Measurements from ENCODE around the gene CRIP3. TPM values are rescaled to one million over a fixed set of nuclear protein-coding genes. Genes with fewer than 3 reads are reported as not detected.
"Not testable (repeated sequence)": the region's sequence is repeated elsewhere in the genome, so short reads cannot be mapped to it uniquely, and the experiment has no call there.

CRIP3 gene
- total and polyA plus RNA-seq, 2 donors, result 0.61 to 11.0 TPM

GRCh38 chr6:43310624-43311023 lies 2.0 kb upstream of the CRIP3 start:
- Histone ChIP-seq H3K4me1 (ENCODE audit: control insufficient read depth in 2 of 2, insufficient read depth in 2 of 2, low read length in 2 of 2) (peaks cover 0 to 4% of the 10 kb centered on the region in 2 donors), H3K9me3 (ENCODE audit: control insufficient read depth in 2 of 2, insufficient read depth in 1 of 2, low read length in 1 of 2) (peaks cover 0 to 5% of the 10 kb centered on the region in 2 donors), H3K27ac (ENCODE audit: low read depth in 1 of 2, low read length in 1 of 2) (no peak overlapping the region), H3K36me3 (ENCODE audit: control insufficient read depth in 2 of 2, insufficient read depth in 2 of 2, low read length in 1 of 2) (no peaks in the 10 kb centered on the region), H3K27me3 (ENCODE audit: control insufficient read depth in 2 of 2, insufficient read depth in 1 of 2, low read length in 1 of 2) (peaks cover 3 to 36% of the 10 kb centered on the region in 2 donors), H3K4me3 (ENCODE audit: low read length in 2 of 2) (no peak overlapping the region)
- peak in 1 of 9 donors; percentile 16 for DNase-seq (ENCODE audit: low read depth in 6 of 9, low spot score in 9 of 9)

GRCh38 chr6:43310134-43310533 lies 1.5 kb upstream of the CRIP3 start:
- Histone ChIP-seq H3K4me1 (ENCODE audit: control insufficient read depth in 2 of 2, insufficient read depth in 2 of 2, low read length in 2 of 2) (peaks cover 0 to 4% of the 10 kb centered on the region in 2 donors), H3K27me3 (ENCODE audit: control insufficient read depth in 2 of 2, insufficient read depth in 1 of 2, low read length in 1 of 2) (peaks cover 3 to 36% of the 10 kb centered on the region in 2 donors), H3K27ac (ENCODE audit: low read depth in 1 of 2, low read length in 1 of 2) (no peak overlapping the region), H3K4me3 (ENCODE audit: low read length in 2 of 2) (no peak overlapping the region), H3K9me3 (ENCODE audit: control insufficient read depth in 2 of 2, insufficient read depth in 1 of 2, low read length in 1 of 2) (peaks cover 0 to 5% of the 10 kb centered on the region in 2 donors), H3K36me3 (ENCODE audit: control insufficient read depth in 2 of 2, insufficient read depth in 2 of 2, low read length in 1 of 2) (no peaks in the 10 kb centered on the region)
- WGBS, result over 99% methylated on average over 2 of the region's 2 CpGs
- DNase-seq (ENCODE audit: low read depth in 6 of 9, low spot score in 9 of 9), result no peak

- Histone ChIP-seq H3K4me1 (ENCODE audit: control insufficient read depth in 2 of 2, insufficient read depth in 2 of 2, low read length in 2 of 2) (peaks cover 0 to 4% of the 10 kb centered on the region in 2 donors), H3K4me3 (ENCODE audit: low read length in 2 of 2) (no peak overlapping the region), H3K27ac (ENCODE audit: low read depth in 1 of 2, low read length in 1 of 2) (no peak overlapping the region), H3K36me3 (ENCODE audit: control insufficient read depth in 2 of 2, insufficient read depth in 2 of 2, low read length in 1 of 2) (no peaks in the 10 kb centered on the region), H3K27me3 (ENCODE audit: control insufficient read depth in 2 of 2, insufficient read depth in 1 of 2, low read length in 1 of 2) (peaks cover 3 to 36% of the 10 kb centered on the region in 2 donors), H3K9me3 (ENCODE audit: control insufficient read depth in 2 of 2, insufficient read depth in 1 of 2, low read length in 1 of 2) (peaks cover 0 to 5% of the 10 kb centered on the region in 2 donors)
- no peak for DNase-seq (ENCODE audit: low read depth in 6 of 9, low spot score in 9 of 9)
- WGBS, result 49% methylated on average over 9 of the region's 9 CpGs
Observed at GRCh38 chr6:43308990-43309477, 408 bp upstream of the CRIP3 start.

DNA sequence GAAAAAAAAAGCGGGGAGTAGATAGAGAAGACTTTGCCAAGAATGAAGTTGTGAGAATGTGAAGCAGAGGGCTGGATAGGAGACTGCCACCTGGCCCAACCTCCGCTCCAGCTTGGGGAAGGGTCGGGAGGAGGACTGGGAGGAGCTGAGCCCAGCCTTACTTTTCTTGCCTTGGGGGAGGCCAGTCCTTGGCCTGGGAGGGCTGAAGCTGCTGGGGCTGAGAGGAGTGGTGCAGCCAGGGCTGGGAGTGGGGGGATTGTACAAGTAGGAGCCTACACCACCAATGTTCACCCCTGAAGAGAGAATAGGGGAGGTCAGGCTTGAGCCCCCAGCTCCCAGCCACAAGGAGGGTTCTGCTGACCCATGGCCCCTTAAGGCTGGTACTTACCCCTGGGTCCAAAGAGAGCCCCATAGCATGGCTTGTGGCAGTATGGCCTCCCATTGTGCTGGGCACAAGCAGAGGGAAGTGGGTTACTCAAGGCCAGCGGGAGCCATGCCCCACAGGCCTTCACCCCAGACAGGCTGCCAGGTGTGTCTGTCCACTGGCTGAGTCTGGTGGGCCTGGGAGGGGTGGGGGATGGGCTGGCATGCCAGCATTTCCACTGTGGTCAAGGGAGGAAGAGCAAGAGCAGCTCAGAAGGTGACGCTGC lies 1.1 kb downstream of the CRIP3 start:
- WGBS, result 96% methylated on average over 5 of the region's 5 CpGs
- peaks cover 0 to 4% of the 10 kb centered on the region in 2 donors for H3K4me1 ChIP-seq (ENCODE audit: control insufficient read depth in 2 of 2, insufficient read depth in 2 of 2, low read length in 2 of 2)
- H3K27me3 ChIP-seq (ENCODE audit: control insufficient read depth in 2 of 2, insufficient read depth in 1 of 2, low read length in 1 of 2), result peaks cover 3 to 36% of the 10 kb centered on the region in 2 donors
- peaks cover 0 to 5% of the 10 kb centered on the region in 2 donors for H3K9me3 ChIP-seq (ENCODE audit: control insufficient read depth in 2 of 2, insufficient read depth in 1 of 2, low read length in 1 of 2)
- no peaks in the 10 kb centered on the region for H3K36me3 ChIP-seq (ENCODE audit: control insufficient read depth in 2 of 2, insufficient read depth in 2 of 2, low read length in 1 of 2)
- no peak overlapping the region for H3K27ac ChIP-seq (ENCODE audit: low read depth in 1 of 2, low read length in 1 of 2)
- no peak for DNase-seq (ENCODE audit: low read depth in 6 of 9, low spot score in 9 of 9)
- H3K4me3 ChIP-seq (ENCODE audit: low read length in 2 of 2), result no peak overlapping the region

- no peak for DNase-seq (ENCODE audit: low read depth in 6 of 9, low spot score in 9 of 9)
- Histone ChIP-seq H3K4me1 (ENCODE audit: control insufficient read depth in 2 of 2, insufficient read depth in 2 of 2, low read length in 2 of 2) (peaks cover 0 to 4% of the 10 kb centered on the region in 2 donors), H3K9me3 (ENCODE audit: control insufficient read depth in 2 of 2, insufficient read depth in 1 of 2, low read length in 1 of 2) (peaks cover 0 to 5% of the 10 kb centered on the region in 2 donors), H3K4me3 (ENCODE audit: low read length in 2 of 2) (no peak overlapping the region), H3K36me3 (ENCODE audit: control insufficient read depth in 2 of 2, insufficient read depth in 2 of 2, low read length in 1 of 2) (no peaks in the 10 kb centered on the region), H3K27ac (ENCODE audit: low read depth in 1 of 2, low read length in 1 of 2) (no peak overlapping the region), H3K27me3 (ENCODE audit: control insufficient read depth in 2 of 2, insufficient read depth in 1 of 2, low read length in 1 of 2) (peaks cover 3 to 44% of the 10 kb centered on the region in 2 donors)
- WGBS, result 93% methylated on average over 7 of the region's 7 CpGs
Observed at GRCh38 chr6:43306086-43306485, 2.5 kb downstream of the CRIP3 start.

DNA sequence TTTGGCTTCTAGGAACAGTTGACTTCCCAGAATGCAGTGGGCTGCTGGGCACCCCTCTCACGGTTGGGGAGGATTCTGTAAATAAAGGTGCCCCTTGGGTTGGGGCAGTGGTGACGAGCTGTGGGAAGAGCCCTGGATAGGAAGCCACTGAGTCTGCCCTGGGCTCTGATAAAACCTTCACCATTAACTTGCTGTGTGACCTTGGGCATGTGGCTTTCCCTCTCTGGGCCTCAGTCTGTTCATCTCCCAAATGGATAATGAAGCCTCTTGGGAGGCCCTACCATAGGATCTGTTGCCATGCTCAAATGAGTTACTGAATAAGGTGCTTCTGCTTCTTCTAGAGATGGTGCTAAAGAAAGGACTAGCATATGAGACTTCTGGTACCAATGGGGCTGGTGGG lies 3.7 kb downstream of the CRIP3 start:
- peaks cover 0 to 5% of the 10 kb centered on the region in 2 donors for H3K9me3 ChIP-seq (ENCODE audit: control insufficient read depth in 2 of 2, insufficient read depth in 1 of 2, low read length in 1 of 2)
- 98% methylated on average over 2 of the region's 2 CpGs for WGBS
- no peak for DNase-seq (ENCODE audit: low read depth in 6 of 9, low spot score in 9 of 9)
- H3K4me3 ChIP-seq (ENCODE audit: low read length in 2 of 2), result no peak overlapping the region
- no peaks in the 10 kb centered on the region for H3K36me3 ChIP-seq (ENCODE audit: control insufficient read depth in 2 of 2, insufficient read depth in 2 of 2, low read length in 1 of 2)
- peaks cover 0 to 4% of the 10 kb centered on the region in 2 donors for H3K4me1 ChIP-seq (ENCODE audit: control insufficient read depth in 2 of 2, insufficient read depth in 2 of 2, low read length in 2 of 2)
- no peak overlapping the region for H3K27ac ChIP-seq (ENCODE audit: low read depth in 1 of 2, low read length in 1 of 2)
- peaks cover 3 to 49% of the 10 kb centered on the region in 2 donors for H3K27me3 ChIP-seq (ENCODE audit: control insufficient read depth in 2 of 2, insufficient read depth in 1 of 2, low read length in 1 of 2)

DNA sequence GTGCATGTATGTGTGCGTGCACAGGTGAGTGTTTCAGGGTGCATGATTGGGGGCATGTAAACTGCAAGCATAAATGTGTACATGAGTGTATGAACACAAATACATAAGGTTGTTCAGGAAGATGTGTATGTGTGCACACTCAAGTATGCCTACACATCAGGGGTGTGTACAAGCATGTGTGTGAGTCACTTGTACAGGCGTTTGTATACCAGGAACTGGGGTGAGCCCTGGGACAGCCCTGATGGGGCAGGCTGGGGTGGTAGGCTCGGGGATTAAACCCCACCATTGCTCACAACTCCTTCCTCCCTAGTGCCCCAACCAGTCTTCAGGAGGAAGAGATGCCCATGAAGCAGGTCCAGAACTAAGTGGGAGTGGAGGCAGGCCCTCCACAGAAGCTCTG lies 4.3 kb downstream of the CRIP3 start:
- H3K27ac ChIP-seq (ENCODE audit: low read depth in 1 of 2, low read length in 1 of 2), result no peak overlapping the region
- 95% methylated on average over 3 of the region's 3 CpGs for WGBS
- no peak for DNase-seq (ENCODE audit: low read depth in 6 of 9, low spot score in 9 of 9)
- no peak overlapping the region for H3K4me3 ChIP-seq (ENCODE audit: low read length in 2 of 2)
- peaks cover 3 to 50% of the 10 kb centered on the region in 2 donors for H3K27me3 ChIP-seq (ENCODE audit: control insufficient read depth in 2 of 2, insufficient read depth in 1 of 2, low read length in 1 of 2)
- H3K9me3 ChIP-seq (ENCODE audit: control insufficient read depth in 2 of 2, insufficient read depth in 1 of 2, low read length in 1 of 2), result peaks cover 0 to 5% of the 10 kb centered on the region in 2 donors
- peaks cover 0 to 4% of the 10 kb centered on the region in 2 donors for H3K4me1 ChIP-seq (ENCODE audit: control insufficient read depth in 2 of 2, insufficient read depth in 2 of 2, low read length in 2 of 2)
- H3K36me3 ChIP-seq (ENCODE audit: control insufficient read depth in 2 of 2, insufficient read depth in 2 of 2, low read length in 1 of 2), result no peaks in the 10 kb centered on the region

- DNase-seq (ENCODE audit: low read depth in 6 of 9, low spot score in 9 of 9), result no peak
- no peaks in the 10 kb centered on the region for H3K36me3 ChIP-seq (ENCODE audit: control insufficient read depth in 2 of 2, insufficient read depth in 2 of 2, low read length in 1 of 2)
- no peak overlapping the region for H3K4me3 ChIP-seq (ENCODE audit: low read length in 2 of 2)
- peaks cover 0 to 4% of the 10 kb centered on the region in 2 donors for H3K4me1 ChIP-seq (ENCODE audit: control insufficient read depth in 2 of 2, insufficient read depth in 2 of 2, low read length in 2 of 2)
- peaks cover 0 to 5% of the 10 kb centered on the region in 2 donors for H3K9me3 ChIP-seq (ENCODE audit: control insufficient read depth in 2 of 2, insufficient read depth in 1 of 2, low read length in 1 of 2)
- H3K27me3 ChIP-seq (ENCODE audit: control insufficient read depth in 2 of 2, insufficient read depth in 1 of 2, low read length in 1 of 2), result peaks cover 0 to 50% of the 10 kb centered on the region in 2 donors
- WGBS, result 95% methylated on average over 8 of the region's 8 CpGs
- H3K27ac ChIP-seq (ENCODE audit: low read depth in 1 of 2, low read length in 1 of 2), result no peak overlapping the region
Observed at GRCh38 chr6:43303751-43304331, 4.8 kb downstream of the CRIP3 start.

DNA sequence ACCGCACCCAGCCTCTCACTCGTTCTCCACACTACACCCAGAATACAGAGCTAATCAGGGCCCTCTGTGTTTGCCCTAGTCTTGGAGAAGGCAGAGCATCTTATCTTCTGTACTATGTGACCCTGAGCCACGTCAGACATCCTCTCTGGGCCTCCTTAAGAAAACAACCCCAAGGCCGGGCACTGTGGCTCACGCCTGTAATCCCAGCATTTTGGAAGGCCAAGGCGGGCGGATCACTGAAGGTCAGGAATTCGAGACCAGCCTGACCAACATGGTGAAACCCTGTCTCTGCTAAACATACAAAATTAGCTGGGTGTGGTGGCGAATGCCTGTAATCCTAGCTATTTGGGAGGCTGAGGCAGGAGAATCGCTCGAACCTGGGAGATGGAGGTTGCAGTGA lies 5.6 kb downstream of the CRIP3 start:
- DNase-seq (ENCODE audit: low read depth in 6 of 9, low spot score in 9 of 9), result not testable (repeated sequence)
- WGBS, result 97% methylated on average over 11 of the region's 11 CpGs
- H3K27me3 ChIP-seq (ENCODE audit: control insufficient read depth in 2 of 2, insufficient read depth in 1 of 2, low read length in 1 of 2), result peaks cover 0 to 49% of the 10 kb centered on the region in 2 donors

More for the DNA sequence above, 5.6 kb downstream of the CRIP3 start:
- H3K4me1 ChIP-seq (ENCODE audit: control insufficient read depth in 2 of 2, insufficient read depth in 2 of 2, low read length in 2 of 2); H3K36me3 ChIP-seq (ENCODE audit: control insufficient read depth in 2 of 2, insufficient read depth in 2 of 2, low read length in 1 of 2); H3K27ac ChIP-seq (ENCODE audit: low read depth in 1 of 2, low read length in 1 of 2); H3K4me3 ChIP-seq (ENCODE audit: low read length in 2 of 2); H3K9me3 ChIP-seq (ENCODE audit: control insufficient read depth in 2 of 2, insufficient read depth in 1 of 2, low read length in 1 of 2): not testable (repeated sequence)

Measured in thymus (tissue), 11 donors.